GM12878 (cell line): Measurements from ENCODE around the gene FAM227A. TPM values are rescaled to one million over a fixed set of nuclear protein-coding genes. Genes with fewer than 3 reads are reported as not detected.

Experiments used
- ATF7 ChIP-seq: fragments of 450-650 bp; IDR thresholded peaks from 2 replicates; pipeline ENCODE4 v1.6.1; 2016; ENCODE audit warnings: low read depth, mild to moderate bottlenecking
- CHD2 ChIP-seq: IDR thresholded peaks from 2 replicates; pipeline ENCODE4 v1.6.1; 2011; ENCODE audit warnings: low read depth, low read length, improper control_type of control experiment, borderline replicate concordance
- EZH2 ChIP-seq: IDR thresholded peaks from 2 replicates; pipeline ENCODE4 v1.6.1; 2012; ENCODE audit warnings: low read depth, mild to moderate bottlenecking, control low read depth, inconsistent platforms, low read length, borderline replicate concordance; ENCODE audit not compliant: control insufficient read depth
- FOS ChIP-seq: IDR thresholded peaks from 3 replicates; pipeline ENCODE4 v1.6.1; 2011; ENCODE audit warnings: borderline replicate concordance; ENCODE audit not compliant: insufficient read length; ENCODE audit errors: extremely low read depth
- GATAD2B ChIP-seq: fragments of 450-650 bp; conservative IDR thresholded peaks from 2 replicates; pipeline ENCODE4 v1.6.1; 2017; ENCODE audit warnings: low read depth, mild to moderate bottlenecking, moderate library complexity
- IKZF1 ChIP-seq: fragments of 450-650 bp; conservative IDR thresholded peaks from 2 replicates; pipeline ENCODE4 v1.6.1; 2017; ENCODE audit warnings: antibody characterized with exemption, mild to moderate bottlenecking
- IRF5 ChIP-seq: fragments of 450-650 bp; IDR thresholded peaks from 2 replicates; pipeline ENCODE4 v1.6.1; 2017; ENCODE audit warnings: borderline replicate concordance
- KAT2A ChIP-seq: conservative IDR thresholded peaks from 2 replicates; pipeline ENCODE4 v1.6.1; 2011; ENCODE audit warnings: low read depth, low read length; ENCODE audit not compliant: control insufficient read depth
- NFYA ChIP-seq: IDR thresholded peaks from 2 replicates; pipeline ENCODE4 v1.6.1; 2011; ENCODE audit warnings: low read depth, mild to moderate bottlenecking, low read length, improper control_type of control experiment, borderline replicate concordance
- PAX5 ChIP-seq: IDR thresholded peaks from 2 replicates; pipeline ENCODE4 v1.6.1; 2011; ENCODE audit warnings: low read depth, low read length, borderline replicate concordance
- POLR2AphosphoS2 ChIP-seq: IDR thresholded peaks from 2 replicates; pipeline ENCODE4 v1.6.1; 2011; ENCODE audit warnings: low read depth, mild to moderate bottlenecking, low read length, improper control_type of control experiment, moderate library complexity
- PRDM15 ChIP-seq: fragments of 450-650 bp; formaldehyde crosslinking; IDR thresholded peaks from 2 replicates; pipeline ENCODE4 v1.4.0; 2020; ENCODE audit warnings: mild to moderate bottlenecking, moderate library complexity
- RAD21 ChIP-seq: IDR thresholded peaks from 2 replicates; pipeline ENCODE4 v1.6.1; 2011; ENCODE audit warnings: mild to moderate bottlenecking, low read depth, low read length, moderate library complexity; ENCODE audit not compliant: insufficient read depth
- RCOR1 ChIP-seq: conservative IDR thresholded peaks from 2 replicates; pipeline ENCODE4 v1.6.1; 2012; ENCODE audit warnings: low read depth, low read length, improper control_type of control experiment
- WRNIP1 ChIP-seq: IDR thresholded peaks from 2 replicates; pipeline ENCODE4 v1.6.1; 2011; ENCODE audit warnings: low read depth, low read length, improper control_type of control experiment, borderline replicate concordance
- ZBED1 ChIP-seq: IDR thresholded peaks from 2 replicates; pipeline ENCODE4 v1.6.1; 2016; ENCODE audit warnings: borderline replicate concordance
- ZNF687 ChIP-seq: fragments of 450-650 bp; IDR thresholded peaks from 2 replicates; pipeline ENCODE4 v1.6.1; 2017; ENCODE audit warnings: mild to moderate bottlenecking, moderate library complexity
- ZZZ3 ChIP-seq: IDR thresholded peaks from 2 replicates; pipeline ENCODE4 v1.6.1; 2011; ENCODE audit warnings: low read depth; ENCODE audit not compliant: control insufficient read depth, insufficient read length
- polyA plus RNA-seq, 11 experiments: library from polyadenylated mRNA; depleted of rRNA in 4 of 11; unstranded in 6 of 11; stranded (reverse) in 5 of 11; fragments of >200 nt; fragmentation: Nextera tagmentation in 4 of 11; fragmentation: Illumina TruSeq in 1 of 11; extraction: Ambion mirVana in 4 of 11; extraction: Trizol in 1 of 11; gene quantifications; 1 replicate in 1 of 11; 2 replicates in 10 of 11; pipeline versions ENCODE4 v1.2.1 to v1.2.3, GENCODE V29; 2011 to 2016; ENCODE audit warnings: inconsistent platforms in 2 of 11, missing spikeins in 2 of 11, low read depth in 1 of 11
- total RNA-seq, 4 experiments: library from RNA; depleted of rRNA in 3 of 4; stranded (reverse); fragments of >200 nt in 3 of 4; fragmentation: Illumina TruSeq in 1 of 4; extraction: Trizol in 1 of 4; gene quantifications; 2 replicates each; pipeline versions ENCODE4 v1.2.1 to v1.2.3, GENCODE V29; 2013 to 2021
- TF ChIP-seq, protein P1 (sequence below): IDR thresholded peaks from 2 replicates; pipeline ENCODE4 v1.6.1; 2012; ENCODE audit warnings: low read depth, low read length, improper control_type of control experiment

The FAM227A gene
- total and polyA plus RNA-seq, 10 of the 15 experiments (the other 5 are each of a cell fraction or from before 2014, with no cell fraction given): 0.02 to 0.59 (median 0.25) TPM

GRCh38 chr22:38700789-38701628, 44.8 kb upstream of the FAM227A start, which contains the start of gene JOSD1 (continued):
- TF ChIP-seq ZNF687 (peak; percentile 64; the same call in 1 of the 2 replicates), IRF5 (no peak), EZH2 (no peak), PRDM15 (CRISPR knock-in tag) (peak; percentile 62; the same call in 1 of the 2 replicates), GATAD2B (peak; percentile 98), IKZF1 (peak; percentile 95), ATF7 (peak; percentile 96), WRNIP1 (no peak), POLR2AphosphoS2 (peak; percentile 82), CHD2 (peak; percentile 88), KAT2A (no peak), ZBED1 (no peak), ZZZ3 (no peak), NFYA (no peak), PAX5 (peak; percentile 69; the same call in 1 of the 2 replicates), RAD21 (no peak), RCOR1 (0 out of 2 replicates have a peak, but pooled peaks have one; percentile 15), FOS (no peak)
- TF ChIP-seq, protein P1, sequence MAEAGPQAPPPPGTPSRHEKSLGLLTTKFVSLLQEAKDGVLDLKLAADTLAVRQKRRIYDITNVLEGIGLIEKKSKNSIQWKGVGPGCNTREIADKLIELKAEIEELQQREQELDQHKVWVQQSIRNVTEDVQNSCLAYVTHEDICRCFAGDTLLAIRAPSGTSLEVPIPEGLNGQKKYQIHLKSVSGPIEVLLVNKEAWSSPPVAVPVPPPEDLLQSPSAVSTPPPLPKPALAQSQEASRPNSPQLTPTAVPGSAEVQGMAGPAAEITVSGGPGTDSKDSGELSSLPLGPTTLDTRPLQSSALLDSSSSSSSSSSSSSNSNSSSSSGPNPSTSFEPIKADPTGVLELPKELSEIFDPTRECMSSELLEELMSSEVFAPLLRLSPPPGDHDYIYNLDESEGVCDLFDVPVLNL: no peak
